NCI-H2081 treated with DMSO at 0.1 percent for 48 hours (cell line): ENCODE data around the gene GSN.

Source experiments
- DNase-seq: peaks from one replicate; lab custom pipeline; 2025; lab: John Stamatoyannopoulos, UW

GSN gene

GRCh38 chr9:121353241-121354061 is 85.5 kb downstream of the GSN start:
- no peak for DNase-seq

- no peak for DNase-seq
These were observed 86.2 kb downstream of the GSN start for GRCh38 chr9:121354141-121354540.

GRCh38 chr9:121354762-121355161 is 86.8 kb downstream of the GSN start:
- DNase-seq, result no peak

GRCh38 chr9:121357011-121357410 is 89.0 kb downstream of the GSN start:
- DNase-seq, result no peak

GRCh38 chr9:121358751-121359150 is 90.8 kb downstream of the GSN start:
- no peak for DNase-seq

GRCh38 chr9:121359351-121360294 is 91.7 kb downstream of the GSN start:
- no peak for DNase-seq

GRCh38 chr9:121360601-121361374 is 92.8 kb downstream of the GSN start:
- DNase-seq, result no peak

- DNase-seq, result no peak
These were observed 95.1 kb downstream of the GSN start for GRCh38 chr9:121362813-121363621.

GRCh38 chr9:121363622-121363961 is 95.6 kb downstream of the GSN start:
- DNase-seq, result no peak

GRCh38 chr9:121364077-121364476 is 96.1 kb downstream of the GSN start:
- no peak for DNase-seq

GRCh38 chr9:121364886-121365285 is 96.9 kb downstream of the GSN start:
- DNase-seq, result no peak

GRCh38 chr9:121365564-121365963 is 97.6 kb downstream of the GSN start:
- DNase-seq, result no peak

GRCh38 chr9:121366611-121367192 is 98.7 kb downstream of the GSN start:
- DNase-seq, result no peak

- no peak for DNase-seq
These were observed 99.6 kb downstream of the GSN start for GRCh38 chr9:121367306-121368137.

GRCh38 chr9:121368138-121368522 is 100.2 kb downstream of the GSN start:
- DNase-seq, result no peak

GRCh38 chr9:121368745-121369144 is 100.8 kb downstream of the GSN start:
- no peak for DNase-seq

- no peak for DNase-seq
These were observed 101.8 kb downstream of the GSN start, which contains the start of gene STOM for GRCh38 chr9:121369595-121370265. Gene STOM (minus strand): TSS chr9:121370250. CDS start chr9:121370187, 63 bp downstream.

- no peak for DNase-seq
These were observed 103.6 kb downstream of the GSN start for GRCh38 chr9:121371495-121372061.
